HCT116 (cell line): ENCODE measurements around the gene WWOX. TPM values are rescaled to one million over a fixed set of nuclear protein-coding genes. Genes with fewer than 3 reads are reported as not detected.

Source experiments
- ATAC-seq: fragments of 200-7000 bp; cut with Tn5 transposase; 2 replicates; pipeline ENCODE4 v1.9.1; 2020; ENCODE audit warnings: mild to moderate bottlenecking, moderate library complexity
- BruUV-seq: library from RNA; stranded (reverse); fragments of 400-500 nt; replicated peaks from 2 replicates; lab custom pipeline; 2021; lab: Mats Ljungman, UMichigan
- CTCF ChIA-PET: fragments of 300-600 bp; sonication (Branson Sonifier 250); formaldehyde crosslinking; loops from one replicate; lab custom pipeline; 2021; ENCODE audit warnings: antibody characterized with exemption; lab: Charles Lee
- POLR2A ChIA-PET: fragments of 300-600, 350-600 bp; sonication (Branson Sonifier 250); formaldehyde crosslinking; loops from one replicate; lab custom pipeline; 2021; ENCODE audit warnings: antibody characterized with exemption; lab: Charles Lee
- RAD21 ChIA-PET, 2 experiments: fragments of 300-600 bp; sonication (Branson Sonifier 250); formaldehyde crosslinking; loops; one replicate each; lab custom pipeline; 2023; ENCODE audit warnings: low total read pairs in 2 of 2; ENCODE audit not compliant: uncharacterized antibody in 2 of 2, unreplicated experiment in 2 of 2, low non-redundant PET in 1 of 2; lab: Charles Lee
- DNase-seq: peaks from one replicate; pipeline ENCODE4 v3.0.0-alpha.2; 2010; ENCODE audit warnings: low read depth, low spot score
- H2AFZ ChIP-seq: fragments of 200-600 bp; shearing (Covaris generic), sonication (generic); 2 replicates; pipeline ENCODE4 v1.6.1; 2017; ENCODE audit warnings: low read depth, mixed run types, mixed read lengths, antibody characterized with exemption, low read length; ENCODE audit not compliant: poor library complexity, severe bottlenecking
- H3K27ac ChIP-seq: 2 replicates; pipeline ENCODE4 v1.5.1; 2012; ENCODE audit warnings: low read depth, low read length
- H3K27me3 ChIP-seq: fragments of 200-600 bp; sonication (generic); 2 replicates; pipeline ENCODE4 v1.6.1; 2016; ENCODE audit warnings: mixed run types, low read length, mixed read lengths; ENCODE audit not compliant: insufficient read depth
- H3K36me3 ChIP-seq, 2 experiments: fragments of 200-500 bp in 1 of 2; fragments of 200-600 bp in 1 of 2; sonication (Bioruptor generic) in 1 of 2; sonication (generic) in 1 of 2; 2 replicates each; pipeline versions ENCODE4 v1.5.1 to v1.6.1; 2014 to 2016; ENCODE audit warnings: low read length in 2 of 2, inconsistent platforms in 1 of 2, mixed read lengths in 1 of 2, mixed run types in 1 of 2; ENCODE audit not compliant: insufficient read depth in 2 of 2, control insufficient read depth in 1 of 2
- H3K4me1 ChIP-seq, 2 experiments: fragments of 200-600 bp in 1 of 2; sonication (generic) in 1 of 2; 2 replicates each; pipeline versions ENCODE4 v1.5.1 to v1.6.1; 2012 to 2017; ENCODE audit warnings: low read length in 2 of 2, inconsistent platforms in 1 of 2, mild to moderate bottlenecking in 1 of 2, mixed read lengths in 1 of 2, mixed run types in 1 of 2, moderate library complexity in 1 of 2; ENCODE audit not compliant: insufficient read depth in 2 of 2, control insufficient read depth in 1 of 2
- H3K4me2 ChIP-seq: fragments of 200-600 bp; sonication (generic); 2 replicates; pipeline ENCODE4 v1.6.1; 2017; ENCODE audit warnings: mixed run types, low read length, mixed read lengths
- H3K4me3 ChIP-seq, 2 experiments: fragments of 200-600 bp in 1 of 2; sonication (generic) in 1 of 2; replicated peaks in 1 of 2; 2 replicates each; pipeline ENCODE4 v1.5.1; 2011 to 2016; ENCODE audit warnings: low read length in 2 of 2, control low read depth in 1 of 2, low read depth in 1 of 2, mild to moderate bottlenecking in 1 of 2, mixed read lengths in 1 of 2, mixed run types in 1 of 2
- H3K79me2 ChIP-seq: fragments of 200-600 bp; sonication (generic); 2 replicates; pipeline ENCODE4 v1.6.1; 2017; ENCODE audit warnings: mild to moderate bottlenecking, mixed run types, low read length, moderate library complexity, mixed read lengths; ENCODE audit not compliant: insufficient read depth
- H3K9ac ChIP-seq: fragments of 200-600 bp; sonication (generic); 2 replicates; pipeline ENCODE4 v1.6.1; 2016; ENCODE audit warnings: low read length, mixed read lengths
- H3K9me2 ChIP-seq: fragments of 200-600 bp; sonication (generic), shearing (Covaris generic); 2 replicates; pipeline ENCODE4 v1.6.1; 2017; ENCODE audit warnings: mixed run types, mild to moderate bottlenecking, moderate library complexity; ENCODE audit not compliant: insufficient read depth
- H3K9me3 ChIP-seq, 2 experiments: fragments of 200-500 bp in 1 of 2; fragments of 200-600 bp in 1 of 2; sonication (Bioruptor generic) in 1 of 2; sonication (generic) in 1 of 2; 2 replicates each; pipeline ENCODE4 v1.6.1; 2014 to 2017; ENCODE audit warnings: low read length in 2 of 2, mixed read lengths in 2 of 2, inconsistent platforms in 1 of 2, low read depth in 1 of 2, mild to moderate bottlenecking in 1 of 2, mixed run types in 1 of 2, moderate library complexity in 1 of 2; ENCODE audit not compliant: control insufficient read depth in 1 of 2, insufficient read depth in 1 of 2
- H4K20me1 ChIP-seq: fragments of 200-600 bp; sonication (generic), shearing (Covaris generic); 2 replicates; pipeline ENCODE4 v1.6.1; 2017; ENCODE audit warnings: mixed run types, mild to moderate bottlenecking, moderate library complexity; ENCODE audit not compliant: insufficient read depth
- CTCF ChIP-seq, 3 experiments: fragments of 200-600 bp in 1 of 3; sonication (generic) in 1 of 3; IDR thresholded peaks in 2 of 3; conservative IDR thresholded peaks in 1 of 3; 2 replicates each; pipeline ENCODE4 v1.5.1; 2012 to 2017; ENCODE audit warnings: low read depth in 2 of 3, low read length in 2 of 3, antibody characterized with exemption in 1 of 3, borderline replicate concordance in 1 of 3, control low read depth in 1 of 3, mild to moderate bottlenecking in 1 of 3, mixed read lengths in 1 of 3, mixed run types in 1 of 3, moderate library complexity in 1 of 3; ENCODE audit not compliant: insufficient read depth in 1 of 3
- FOSL1 ChIP-seq: IDR thresholded peaks from 2 replicates; pipeline ENCODE4 v1.6.1; 2012; ENCODE audit warnings: low read depth
- JUND ChIP-seq: IDR thresholded peaks from 2 replicates; pipeline ENCODE4 v1.6.1; 2012
- POLR2AphosphoS5 ChIP-seq: IDR thresholded peaks from 2 replicates; pipeline ENCODE4 v1.6.1; 2011; ENCODE audit warnings: mild to moderate bottlenecking, low read depth, low read length, moderate library complexity
- SIN3A ChIP-seq: IDR thresholded peaks from 2 replicates; pipeline ENCODE4 v1.6.1; 2012; ENCODE audit warnings: low read depth
- SP1 ChIP-seq: IDR thresholded peaks from 2 replicates; pipeline ENCODE4 v1.6.1; 2012; ENCODE audit warnings: low read depth
- SRF ChIP-seq: IDR thresholded peaks from 2 replicates; pipeline ENCODE4 v1.6.1; 2012; ENCODE audit warnings: low read depth
- TCF7L2 ChIP-seq: IDR thresholded peaks from 2 replicates; pipeline ENCODE4 v1.7.0; 2011; ENCODE audit warnings: borderline replicate concordance, inconsistent platforms; ENCODE audit not compliant: insufficient read depth, insufficient read length; ENCODE audit errors: extremely low read depth
- YY1 ChIP-seq: IDR thresholded peaks from 2 replicates; pipeline ENCODE4 v1.6.1; 2011; ENCODE audit warnings: low read length, low read depth, moderate library complexity, mild to moderate bottlenecking; ENCODE audit not compliant: insufficient replicate concordance; ENCODE audit errors: extremely low read depth
- intact Hi-C: fragments of 100-400 bp; cut with micrococcal nuclease; formaldehyde crosslinking; loops from 2 replicates; pipeline ENCODE4 v1.10.0; 2022
- total RNA-seq: library from RNA; stranded (reverse); gene quantifications from one replicate; pipeline ENCODE4 v1.2.1, GENCODE V29; 2021; ENCODE audit not compliant: unreplicated experiment
- TF ChIP-seq, protein P1 (sequence below): IDR thresholded peaks from 2 replicates; pipeline ENCODE4 v1.6.1; 2012; ENCODE audit warnings: low read depth

The WWOX gene
- total RNA-seq, 1 experiment from 2014 or later = 13.7 TPM

DNA sequence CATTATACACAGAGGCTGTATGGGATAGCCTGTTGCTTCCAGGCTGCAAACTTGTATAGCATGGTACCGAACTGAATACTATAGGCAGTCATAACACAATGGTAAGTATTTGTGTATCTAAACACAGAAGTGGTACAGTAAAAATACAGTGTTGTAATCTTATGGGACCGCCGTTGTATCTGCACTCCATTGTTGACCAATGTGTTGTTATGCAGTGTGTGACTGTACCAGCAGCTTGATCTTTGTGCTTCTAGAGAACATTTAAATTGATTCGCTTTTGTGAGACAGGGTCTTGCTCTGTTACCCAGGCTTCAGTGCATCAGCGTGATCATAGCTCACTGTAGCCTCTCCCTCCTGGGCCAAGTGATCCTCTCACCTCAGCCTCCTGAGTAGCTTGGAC lies 31.5 kb downstream of the WWOX start:
- POLR2A ChIA-PET = no interaction called here
- no peak overlapping the region for H3K27ac ChIP-seq
- no peak for ATAC-seq
- H4K20me1 ChIP-seq = 0 out of 2 replicates have a peak, but pooled peaks cover 4% of the 10 kb centered on the region
- H3K79me2 ChIP-seq = no peaks in the 10 kb centered on the region
- H3K4me1 ChIP-seq = 0 out of 4 replicates have a peak, but pooled peaks cover 0 to 2% of the 10 kb centered on the region in 2 experiments
- RAD21 ChIA-PET = no interaction called here
- H3K27me3 ChIP-seq = no peaks in the 10 kb centered on the region
- no peak overlapping the region for H3K4me2 ChIP-seq
- intact Hi-C loops = no loop called here
- no TSS peak for BruUV-seq
- TF ChIP-seq JUND = no peak
- TF ChIP-seq, all 23 proteins: peak for 0
- Histone ChIP-seq H3K4me3 (no peak overlapping the region), H3K9me3 (no peaks in the 10 kb centered on the region), H3K9me2 (no peaks in the 10 kb centered on the region), H2AFZ (no peak overlapping the region), H3K9ac (no peak overlapping the region), H3K36me3 (no peaks in the 10 kb centered on the region)
- DNase-seq = no peak
- CTCF ChIA-PET = no interaction called here

DNA sequence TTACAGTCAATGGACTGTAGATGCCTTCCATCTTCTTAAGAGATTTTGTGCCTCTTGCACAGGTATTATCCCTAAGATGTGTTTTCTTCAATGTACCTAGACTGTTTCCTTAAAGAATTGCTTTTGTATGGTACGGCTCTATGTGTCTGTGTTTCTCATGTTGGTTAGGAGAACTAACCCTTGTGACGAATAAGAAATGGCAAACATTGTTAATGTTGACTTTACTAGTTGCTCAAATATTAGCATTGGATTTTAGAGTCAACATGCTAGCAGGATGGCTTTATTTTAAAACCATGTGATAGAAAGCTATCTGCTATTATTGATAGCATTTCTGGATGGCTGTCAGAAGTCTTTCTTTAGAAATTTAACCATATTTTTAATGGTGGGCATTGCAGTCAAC lies 34.5 kb downstream of the WWOX start:
- ATAC-seq (no peak), DNase-seq (no peak)
- ChIA-PET RAD21 (no interaction called here), POLR2A (no interaction called here), CTCF (no interaction called here)
- Histone ChIP-seq H3K4me2 (no peak overlapping the region), H3K27ac (no peak overlapping the region), H3K9ac (no peak overlapping the region), H4K20me1 (no peaks in the 10 kb centered on the region), H3K27me3 (no peaks in the 10 kb centered on the region), H3K4me1 (no peaks in the 10 kb centered on the region), H2AFZ (no peak overlapping the region), H3K36me3 (no peaks in the 10 kb centered on the region), H3K9me3 (no peaks in the 10 kb centered on the region), H3K9me2 (no peaks in the 10 kb centered on the region), H3K4me3 (no peak overlapping the region), H3K79me2 (no peaks in the 10 kb centered on the region)
- intact Hi-C loops = no loop called here
- no peak for TF ChIP-seq TCF7L2
- TF ChIP-seq, protein P1, sequence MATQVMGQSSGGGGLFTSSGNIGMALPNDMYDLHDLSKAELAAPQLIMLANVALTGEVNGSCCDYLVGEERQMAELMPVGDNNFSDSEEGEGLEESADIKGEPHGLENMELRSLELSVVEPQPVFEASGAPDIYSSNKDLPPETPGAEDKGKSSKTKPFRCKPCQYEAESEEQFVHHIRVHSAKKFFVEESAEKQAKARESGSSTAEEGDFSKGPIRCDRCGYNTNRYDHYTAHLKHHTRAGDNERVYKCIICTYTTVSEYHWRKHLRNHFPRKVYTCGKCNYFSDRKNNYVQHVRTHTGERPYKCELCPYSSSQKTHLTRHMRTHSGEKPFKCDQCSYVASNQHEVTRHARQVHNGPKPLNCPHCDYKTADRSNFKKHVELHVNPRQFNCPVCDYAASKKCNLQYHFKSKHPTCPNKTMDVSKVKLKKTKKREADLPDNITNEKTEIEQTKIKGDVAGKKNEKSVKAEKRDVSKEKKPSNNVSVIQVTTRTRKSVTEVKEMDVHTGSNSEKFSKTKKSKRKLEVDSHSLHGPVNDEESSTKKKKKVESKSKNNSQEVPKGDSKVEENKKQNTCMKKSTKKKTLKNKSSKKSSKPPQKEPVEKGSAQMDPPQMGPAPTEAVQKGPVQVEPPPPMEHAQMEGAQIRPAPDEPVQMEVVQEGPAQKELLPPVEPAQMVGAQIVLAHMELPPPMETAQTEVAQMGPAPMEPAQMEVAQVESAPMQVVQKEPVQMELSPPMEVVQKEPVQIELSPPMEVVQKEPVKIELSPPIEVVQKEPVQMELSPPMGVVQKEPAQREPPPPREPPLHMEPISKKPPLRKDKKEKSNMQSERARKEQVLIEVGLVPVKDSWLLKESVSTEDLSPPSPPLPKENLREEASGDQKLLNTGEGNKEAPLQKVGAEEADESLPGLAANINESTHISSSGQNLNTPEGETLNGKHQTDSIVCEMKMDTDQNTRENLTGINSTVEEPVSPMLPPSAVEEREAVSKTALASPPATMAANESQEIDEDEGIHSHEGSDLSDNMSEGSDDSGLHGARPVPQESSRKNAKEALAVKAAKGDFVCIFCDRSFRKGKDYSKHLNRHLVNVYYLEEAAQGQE = no peak
- no peak for TF ChIP-seq POLR2AphosphoS5
- TF ChIP-seq SRF = no peak
- TF ChIP-seq CTCF (IDR thresholded peaks at IDR 0.05 in 2 of 3, conservative IDR thresholded peaks at IDR 0.05 in 1 of 3; ENCODE audit: borderline replicate concordance in 1 of 3, insufficient read depth in 1 of 3, low read depth in 2 of 3, low read length in 2 of 3) = no peak
- TF ChIP-seq SP1 = no peak
- no peak for TF ChIP-seq YY1
- no peak for TF ChIP-seq FOSL1
- no peak for TF ChIP-seq SIN3A
- BruUV-seq = no TSS peak
